ENCODE data around the gene PLCG2.
"Not testable (repeated sequence)": the region's sequence is repeated elsewhere in the genome, so short reads cannot be mapped to it uniquely, and the experiment has no call there.

PLCG2 gene

DNA sequence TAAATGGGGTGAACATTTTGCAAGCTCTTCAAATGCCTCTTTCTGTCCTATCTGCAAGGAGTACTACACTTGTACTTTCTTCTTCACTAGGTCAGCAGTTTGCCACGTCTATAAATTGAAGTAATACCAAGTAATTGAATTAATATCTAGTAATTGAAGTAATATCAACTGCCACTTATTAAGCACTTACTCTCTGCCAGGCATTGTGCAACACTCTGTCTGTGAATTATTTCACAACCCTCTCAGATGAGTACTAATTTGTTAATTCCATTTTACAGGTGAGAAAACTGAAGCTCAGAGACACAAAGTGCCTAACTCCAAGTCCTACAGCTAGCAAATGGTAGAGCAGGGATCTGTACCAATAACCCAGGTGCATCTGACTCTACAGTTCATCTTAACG lies 228.1 kb downstream of the PLCG2 start:
- Histone ChIP-seq H3K9ac (ENCODE audit: low read depth, low read length, poor library complexity) (no peak overlapping the region), H3K36me3 (replicated peaks in 1 of 2; ENCODE audit: control insufficient read depth in 2 of 2, insufficient read depth in 2 of 2, low read length in 2 of 2) (no peaks in the 10 kb centered on the region)

GRCh38 chr16:82008957-82009592 lies 230.0 kb downstream of the PLCG2 start:
- Histone ChIP-seq H3K4me2 (ENCODE audit: insufficient read depth, low read length, poor library complexity, severe bottlenecking) (no peak overlapping the region), H3K36me3 (replicated peaks in 1 of 2; ENCODE audit: control insufficient read depth in 2 of 2, insufficient read depth in 2 of 2, low read length in 2 of 2) (no peaks in the 10 kb centered on the region), H3K9ac (ENCODE audit: low read depth, low read length, poor library complexity) (no peak overlapping the region), H3K18ac (ENCODE audit: low read length) (no peak overlapping the region), H2BK12ac (ENCODE audit: low read length) (no peak overlapping the region), H3K9me3 (replicated peaks in 1 of 2; ENCODE audit: control insufficient read depth in 2 of 2, insufficient read depth in 1 of 2, low read depth in 1 of 2, low read length in 2 of 2) (peaks cover 7 to 11% of the 10 kb centered on the region in 2 donors), H3K27me3 (ENCODE audit: control insufficient read depth in 3 of 3, insufficient read depth in 3 of 3, low read depth in 1 of 3, low read length in 3 of 3) (peaks cover 0 to 3% (median 0%) of the 10 kb centered on the region in 3 experiments), H2AK5ac (ENCODE audit: low read depth, low read length) (no peak overlapping the region), H3K4me3 (ENCODE audit: low read length in 2 of 2) (no peak overlapping the region), H3K14ac (ENCODE audit: low read length) (no peak overlapping the region), H3K4ac (ENCODE audit: low read length) (no peak overlapping the region), H2BK120ac (ENCODE audit: low read depth, low read length) (no peak overlapping the region), H3K4me1 (ENCODE audit: control insufficient read depth in 2 of 2, insufficient read depth in 1 of 2, low read depth in 1 of 2, low read length in 2 of 2) (no peaks in the 10 kb centered on the region), H4K91ac (ENCODE audit: low read depth, low read length, poor library complexity) (no peak overlapping the region), H3K27ac (replicated peaks; ENCODE audit: low read length) (no peak overlapping the region), H3K79me1 (ENCODE audit: low read depth, low read length) (no peaks in the 10 kb centered on the region), H3K23ac (ENCODE audit: low read depth, low read length, poor library complexity) (no peak overlapping the region), H2BK15ac (ENCODE audit: low read length) (no peak overlapping the region), H2AFZ (ENCODE audit: low read length) (no peak overlapping the region), H4K8ac (ENCODE audit: low read depth, low read length) (no peak overlapping the region), H2BK5ac (ENCODE audit: low read length) (no peak overlapping the region)
- WGBS, 2 donors (ENCODE audit: extremely low coverage in 2 of 2, insufficient read length in 2 of 2, insufficient replicate concordance in 1 of 2), result no CpG with 5 or more reads among the region's 9 CpGs
- DNase-seq (ENCODE audit: low spot score), result no peak

More for the DNA sequence above, 228.1 kb downstream of the PLCG2 start:
- H2AK5ac ChIP-seq (ENCODE audit: low read depth, low read length), result no peak overlapping the region
- H3K79me1 ChIP-seq (ENCODE audit: low read depth, low read length), result no peaks in the 10 kb centered on the region
- H3K18ac ChIP-seq (ENCODE audit: low read length), result no peak overlapping the region
- no peak overlapping the region for H4K8ac ChIP-seq (ENCODE audit: low read depth, low read length)
- no peak overlapping the region for H3K23ac ChIP-seq (ENCODE audit: low read depth, low read length, poor library complexity)
- peaks cover 7 to 11% of the 10 kb centered on the region in 2 donors for H3K9me3 ChIP-seq (replicated peaks in 1 of 2; ENCODE audit: control insufficient read depth in 2 of 2, insufficient read depth in 1 of 2, low read depth in 1 of 2, low read length in 2 of 2)
- H2BK5ac ChIP-seq (ENCODE audit: low read length), result no peak overlapping the region
- H3K27ac ChIP-seq (replicated peaks; ENCODE audit: low read length), result no peak overlapping the region
- H2BK15ac ChIP-seq (ENCODE audit: low read length), result no peak overlapping the region
- H3K4ac ChIP-seq (ENCODE audit: low read length), result no peak overlapping the region
- whole genome bisulfite sequencing, 2 donors (ENCODE audit: extremely low coverage in 2 of 2, insufficient read length in 2 of 2, insufficient replicate concordance in 1 of 2), result no CpG with 5 or more reads among the region's 2 CpGs
- H3K27me3 ChIP-seq (ENCODE audit: control insufficient read depth in 3 of 3, insufficient read depth in 3 of 3, low read depth in 1 of 3, low read length in 3 of 3), result peaks cover 0 to 3% (median 0%) of the 10 kb centered on the region in 3 experiments
- H3K4me3 ChIP-seq (ENCODE audit: low read length in 2 of 2), result peak overlapping the region in 1 of 2 donors; percentile 18
- no peak overlapping the region for H2AFZ ChIP-seq (ENCODE audit: low read length)
- H2BK12ac ChIP-seq (ENCODE audit: low read length), result no peak overlapping the region
- H3K14ac ChIP-seq (ENCODE audit: low read length), result no peak overlapping the region
- no peak for DNase-seq (ENCODE audit: low spot score)
- no peak overlapping the region for H2BK120ac ChIP-seq (ENCODE audit: low read depth, low read length)
- no peak overlapping the region for H3K4me2 ChIP-seq (ENCODE audit: insufficient read depth, low read length, poor library complexity, severe bottlenecking)
- H3K4me1 ChIP-seq (ENCODE audit: control insufficient read depth in 2 of 2, insufficient read depth in 1 of 2, low read depth in 1 of 2, low read length in 2 of 2), result no peaks in the 10 kb centered on the region
- no peak overlapping the region for H4K91ac ChIP-seq (ENCODE audit: low read depth, low read length, poor library complexity)

GRCh38 chr16:82009789-82010188 lies 230.7 kb downstream of the PLCG2 start:
- H3K4me3 ChIP-seq (ENCODE audit: low read length in 2 of 2); H3K9ac ChIP-seq (ENCODE audit: low read depth, low read length, poor library complexity); H2AFZ ChIP-seq (ENCODE audit: low read length); H2AK5ac ChIP-seq (ENCODE audit: low read depth, low read length); H2BK12ac ChIP-seq (ENCODE audit: low read length); H3K79me1 ChIP-seq (ENCODE audit: low read depth, low read length); H2BK15ac ChIP-seq (ENCODE audit: low read length); H4K8ac ChIP-seq (ENCODE audit: low read depth, low read length); H2BK5ac ChIP-seq (ENCODE audit: low read length); H3K4ac ChIP-seq (ENCODE audit: low read length); H3K18ac ChIP-seq (ENCODE audit: low read length); H3K36me3 ChIP-seq (replicated peaks in 1 of 2; ENCODE audit: control insufficient read depth in 2 of 2, insufficient read depth in 2 of 2, low read length in 2 of 2); H3K14ac ChIP-seq (ENCODE audit: low read length); DNase-seq (ENCODE audit: low spot score); H2BK120ac ChIP-seq (ENCODE audit: low read depth, low read length); H3K27me3 ChIP-seq (ENCODE audit: control insufficient read depth in 3 of 3, insufficient read depth in 3 of 3, low read depth in 1 of 3, low read length in 3 of 3); H4K91ac ChIP-seq (ENCODE audit: low read depth, low read length, poor library complexity); H3K4me2 ChIP-seq (ENCODE audit: insufficient read depth, low read length, poor library complexity, severe bottlenecking); H3K4me1 ChIP-seq (ENCODE audit: control insufficient read depth in 2 of 2, insufficient read depth in 1 of 2, low read depth in 1 of 2, low read length in 2 of 2); H3K27ac ChIP-seq (replicated peaks; ENCODE audit: low read length); H3K23ac ChIP-seq (ENCODE audit: low read depth, low read length, poor library complexity): not testable (repeated sequence)
- H3K9me3 ChIP-seq (replicated peaks in 1 of 2; ENCODE audit: control insufficient read depth in 2 of 2, insufficient read depth in 1 of 2, low read depth in 1 of 2, low read length in 2 of 2), result peaks cover 7 to 11% of the 10 kb centered on the region in 2 donors
- WGBS, 2 donors (ENCODE audit: extremely low coverage in 2 of 2, insufficient read length in 2 of 2, insufficient replicate concordance in 1 of 2), result no CpG with 5 or more reads among the region's 4 CpGs

DNA sequence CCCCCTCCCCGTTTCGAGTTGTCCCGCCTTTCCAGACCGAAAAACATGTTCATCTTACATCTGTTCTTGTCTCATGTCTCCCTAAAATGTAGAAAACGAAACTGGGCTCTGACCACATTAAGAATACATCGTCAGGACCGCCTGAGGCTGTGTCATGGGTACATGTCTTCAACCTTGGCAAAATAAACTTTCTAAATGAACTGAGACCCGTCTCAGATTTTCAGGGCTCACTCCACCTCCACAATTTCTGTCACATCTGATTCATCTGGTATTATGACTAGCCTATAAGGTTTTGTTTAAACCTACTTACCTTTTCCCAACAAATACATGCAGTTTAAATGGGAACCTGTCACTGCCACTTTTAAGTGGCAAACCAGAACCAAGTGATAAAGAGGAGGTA lies 231.6 kb downstream of the PLCG2 start:
- H3K9me3 ChIP-seq (replicated peaks in 1 of 2; ENCODE audit: control insufficient read depth in 2 of 2, insufficient read depth in 1 of 2, low read depth in 1 of 2, low read length in 2 of 2), result peaks cover 7 to 11% of the 10 kb centered on the region in 2 donors
- H3K4me2 ChIP-seq (ENCODE audit: insufficient read depth, low read length, poor library complexity, severe bottlenecking), result no peak overlapping the region
- H2AK5ac ChIP-seq (ENCODE audit: low read depth, low read length), result no peak overlapping the region
- no peaks in the 10 kb centered on the region for H3K36me3 ChIP-seq (replicated peaks in 1 of 2; ENCODE audit: control insufficient read depth in 2 of 2, insufficient read depth in 2 of 2, low read length in 2 of 2)
- H2BK120ac ChIP-seq (ENCODE audit: low read depth, low read length), result no peak overlapping the region
- H4K8ac ChIP-seq (ENCODE audit: low read depth, low read length), result no peak overlapping the region
- H2BK12ac ChIP-seq (ENCODE audit: low read length), result no peak overlapping the region
- no peak overlapping the region for H2BK5ac ChIP-seq (ENCODE audit: low read length)
- no peak overlapping the region for H3K27ac ChIP-seq (replicated peaks; ENCODE audit: low read length)
- H3K4ac ChIP-seq (ENCODE audit: low read length), result no peak overlapping the region
- H3K23ac ChIP-seq (ENCODE audit: low read depth, low read length, poor library complexity), result no peak overlapping the region
- H3K4me3 ChIP-seq (ENCODE audit: low read length in 2 of 2), result no peak overlapping the region
- H2AFZ ChIP-seq (ENCODE audit: low read length), result no peak overlapping the region
- no CpG with 5 or more reads among the region's 8 CpGs for WGBS, 2 donors (ENCODE audit: extremely low coverage in 2 of 2, insufficient read length in 2 of 2, insufficient replicate concordance in 1 of 2)
- no peaks in the 10 kb centered on the region for H3K4me1 ChIP-seq (ENCODE audit: control insufficient read depth in 2 of 2, insufficient read depth in 1 of 2, low read depth in 1 of 2, low read length in 2 of 2)
- peaks cover 0 to 3% (median 0%) of the 10 kb centered on the region in 3 experiments for H3K27me3 ChIP-seq (ENCODE audit: control insufficient read depth in 3 of 3, insufficient read depth in 3 of 3, low read depth in 1 of 3, low read length in 3 of 3)
- no peak for DNase-seq (ENCODE audit: low spot score)
- H3K79me1 ChIP-seq (ENCODE audit: low read depth, low read length), result no peaks in the 10 kb centered on the region
- H4K91ac ChIP-seq (ENCODE audit: low read depth, low read length, poor library complexity), result no peak overlapping the region
- H3K14ac ChIP-seq (ENCODE audit: low read length), result no peak overlapping the region
- H3K9ac ChIP-seq (ENCODE audit: low read depth, low read length, poor library complexity), result no peak overlapping the region
- no peak overlapping the region for H2BK15ac ChIP-seq (ENCODE audit: low read length)
- no peak overlapping the region for H3K18ac ChIP-seq (ENCODE audit: low read length)

All from neuronal stem cell (in vitro differentiated cells).